GM23248 (cell line): ENCODE measurements around the gene HNRNPA0. TPM values are rescaled to one million over a fixed set of nuclear protein-coding genes. Genes with fewer than 3 reads are reported as not detected.

ENCODE experiments used
- DNase-seq: peaks from one replicate; pipeline ENCODE4 v3.0.0-alpha.2; 2015
- H2AFZ ChIP-seq: fragments of 200-600 bp; sonication (generic); 2 replicates; pipeline ENCODE4 v1.6.1; 2016; ENCODE audit warnings: antibody characterized with exemption
- H3F3A ChIP-seq: fragments of 200-600 bp; sonication (generic); 2 replicates; pipeline ENCODE4 v1.6.1; 2016; ENCODE audit warnings: mild to moderate bottlenecking, antibody characterized with exemption, mixed run types; ENCODE audit not compliant: insufficient read depth
- H3K27ac ChIP-seq: fragments of 200-600 bp; sonication (generic); 2 replicates; pipeline ENCODE4 v1.5.1; 2016; ENCODE audit warnings: mild to moderate bottlenecking
- H3K27me3 ChIP-seq: fragments of 200-600 bp; sonication (generic); replicated peaks from 2 replicates; pipeline ENCODE4 v1.6.1; 2016; ENCODE audit warnings: mild to moderate bottlenecking; ENCODE audit not compliant: insufficient read depth
- H3K36me3 ChIP-seq: fragments of 200-600 bp; sonication (generic); 2 replicates; pipeline ENCODE4 v1.6.1; 2016; ENCODE audit warnings: low read depth, mild to moderate bottlenecking
- H3K4me1 ChIP-seq: fragments of 200-600 bp; sonication (generic); 2 replicates; pipeline ENCODE4 v1.6.1; 2016; ENCODE audit warnings: mild to moderate bottlenecking; ENCODE audit not compliant: insufficient read depth
- H3K4me2 ChIP-seq: fragments of 200-600 bp; sonication (generic); one replicate; pipeline ENCODE4 v1.6.1; 2016; ENCODE audit warnings: mild to moderate bottlenecking; ENCODE audit not compliant: unreplicated experiment
- H3K4me3 ChIP-seq: fragments of 200-600 bp; sonication (generic); 2 replicates; pipeline ENCODE4 v1.5.1; 2016; ENCODE audit warnings: mild to moderate bottlenecking
- H3K79me2 ChIP-seq: fragments of 200-600 bp; sonication (generic); 2 replicates; pipeline ENCODE4 v1.6.1; 2016; ENCODE audit warnings: mild to moderate bottlenecking; ENCODE audit not compliant: insufficient read depth
- H3K9ac ChIP-seq: fragments of 200-600 bp; sonication (generic); 2 replicates; pipeline ENCODE4 v1.6.1; 2016; ENCODE audit warnings: mild to moderate bottlenecking
- H3K9me2 ChIP-seq: fragments of 200-600 bp; sonication (generic); 2 replicates; pipeline ENCODE4 v1.6.1; 2016; ENCODE audit warnings: mixed run types, mild to moderate bottlenecking, moderate library complexity; ENCODE audit not compliant: insufficient read depth
- H3K9me3 ChIP-seq: fragments of 200-600 bp; sonication (generic); one replicate; pipeline ENCODE4 v1.6.1; 2017; ENCODE audit warnings: low read depth
- H4K20me1 ChIP-seq: fragments of 200-600 bp; sonication (generic); 2 replicates; pipeline ENCODE4 v1.6.0; 2016; ENCODE audit not compliant: insufficient read depth
- EZH2 ChIP-seq: fragments of 200-600 bp; sonication (generic); IDR thresholded peaks from 2 replicates; pipeline ENCODE4 v1.6.1; 2018; ENCODE audit warnings: antibody characterized with exemption, mild to moderate bottlenecking; ENCODE audit not compliant: insufficient read depth, poor library complexity, severe bottlenecking
- EZH2phosphoT487 ChIP-seq: fragments of 200-600 bp; sonication (generic); IDR thresholded peaks from 2 replicates; pipeline ENCODE4 v1.6.1; 2018; ENCODE audit warnings: antibody characterized with exemption, moderate library complexity, mild to moderate bottlenecking, low read depth; ENCODE audit not compliant: insufficient read depth
- WGBS, 2 experiments: methylation state at CpG; one replicate each; pipeline ENCODE4 v1.1.6; 2015 to 2017; ENCODE audit warnings: low lambda C conversion rate in 2 of 2, low coverage in 1 of 2; ENCODE audit errors: missing lambda C conversion rate in 2 of 2; 5-methylcytosine and 5-hydroxymethylcytosine counted together
- in situ Hi-C: fragments of 300-500 bp; cut with MboI; formaldehyde crosslinking; loops from 2 replicates; pipeline ENCODE4 v1.15.0; 2020
- polyA plus RNA-seq: library from polyadenylated mRNA; unstranded; fragments of >200 nt; fragmentation: Nextera tagmentation; extraction: Ambion mirVana; gene quantifications from 2 replicates; pipeline ENCODE4 v1.2.1, GENCODE V29; 2016
- total RNA-seq: library from RNA; depleted of rRNA; stranded (reverse); fragments of >200 nt; shearing (Covaris generic); gene quantifications from 2 replicates; pipeline ENCODE4 v1.2.3, GENCODE V29; 2014; rRNA removed

HNRNPA0 gene
- total RNA-seq (12.2 and 15.0 TPM in 2 replicates), polyA plus RNA-seq (5.2 and 5.4 TPM in 2 replicates)

DNA sequence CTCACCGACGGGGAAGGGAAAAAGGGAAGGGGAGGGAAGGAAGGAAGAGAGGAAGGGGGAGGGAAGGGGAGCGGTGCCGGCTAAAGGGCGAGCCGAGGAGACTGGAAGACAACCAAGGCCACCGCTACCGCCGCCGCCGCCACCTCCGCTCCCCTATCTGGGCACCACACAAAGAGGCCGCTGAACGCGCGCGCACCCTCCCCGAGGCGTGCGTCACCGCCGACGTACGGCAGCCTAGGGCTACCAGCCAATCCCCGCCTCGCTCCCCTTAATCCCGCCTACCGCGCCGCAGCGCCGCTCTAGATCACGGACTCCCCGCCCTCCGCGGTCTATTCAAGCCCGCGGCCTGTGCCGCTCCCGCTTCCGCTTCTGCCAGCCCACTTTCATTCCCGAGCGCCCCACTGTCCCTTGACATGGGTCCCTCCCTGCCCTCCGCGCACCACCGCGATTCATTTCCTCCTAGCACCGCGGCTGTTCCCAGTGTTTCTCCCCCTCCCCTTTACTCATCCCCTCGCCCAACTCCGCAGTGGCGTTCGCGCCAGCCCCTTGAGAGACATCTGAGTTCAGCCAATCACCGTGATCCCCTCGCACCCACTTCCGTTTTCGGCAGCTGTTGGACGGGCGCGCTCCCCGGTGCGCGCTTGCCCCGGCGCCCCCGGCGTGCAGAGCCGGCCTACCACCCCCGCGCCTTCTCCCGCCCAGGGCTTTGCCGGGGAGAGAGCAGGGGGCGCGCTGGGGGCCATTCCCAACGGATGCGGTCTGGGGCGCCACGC lies at the start of gene HNRNPA0:
Gene HNRNPA0 (minus strand): TSS at position 176 of the 773 bp plus-strand sequence. CDS start 297 bp downstream, outside the sequence.
- Histone ChIP-seq H3K9me3 (no peaks in the 10 kb centered on the region), H3F3A (peaks cover 15% of the 10 kb centered on the region; the same call in 1 of the 2 replicates), H3K9me2 (no peaks in the 10 kb centered on the region), H3K4me1 (peaks cover 17% of the 10 kb centered on the region), H3K9ac (peak within 1 kb of the TSS; percentile 98), H3K79me2 (peaks cover 47% of the 10 kb centered on the region), H3K27ac (peak within 1 kb of the TSS; percentile 97), H3K4me2 (peak within 1 kb of the TSS; percentile 100), H3K36me3 (no peaks in the 10 kb centered on the region), H4K20me1 (peaks cover 12% of the 10 kb centered on the region; the same call in 1 of the 2 replicates), H2AFZ (peak within 1 kb of the TSS; percentile 93), H3K4me3 (peak within 1 kb of the TSS; percentile 83), H3K27me3 (no peaks in the 10 kb centered on the region)
- 1% methylated on average over 40 to 72 of the region's 79 CpGs for WGBS, 2 experiments
- TF ChIP-seq EZH2: no peak
- no peak for TF ChIP-seq EZH2phosphoT487
- in situ Hi-C loops: no loop called here
- DNase-seq: peak; percentile 99

DNA sequence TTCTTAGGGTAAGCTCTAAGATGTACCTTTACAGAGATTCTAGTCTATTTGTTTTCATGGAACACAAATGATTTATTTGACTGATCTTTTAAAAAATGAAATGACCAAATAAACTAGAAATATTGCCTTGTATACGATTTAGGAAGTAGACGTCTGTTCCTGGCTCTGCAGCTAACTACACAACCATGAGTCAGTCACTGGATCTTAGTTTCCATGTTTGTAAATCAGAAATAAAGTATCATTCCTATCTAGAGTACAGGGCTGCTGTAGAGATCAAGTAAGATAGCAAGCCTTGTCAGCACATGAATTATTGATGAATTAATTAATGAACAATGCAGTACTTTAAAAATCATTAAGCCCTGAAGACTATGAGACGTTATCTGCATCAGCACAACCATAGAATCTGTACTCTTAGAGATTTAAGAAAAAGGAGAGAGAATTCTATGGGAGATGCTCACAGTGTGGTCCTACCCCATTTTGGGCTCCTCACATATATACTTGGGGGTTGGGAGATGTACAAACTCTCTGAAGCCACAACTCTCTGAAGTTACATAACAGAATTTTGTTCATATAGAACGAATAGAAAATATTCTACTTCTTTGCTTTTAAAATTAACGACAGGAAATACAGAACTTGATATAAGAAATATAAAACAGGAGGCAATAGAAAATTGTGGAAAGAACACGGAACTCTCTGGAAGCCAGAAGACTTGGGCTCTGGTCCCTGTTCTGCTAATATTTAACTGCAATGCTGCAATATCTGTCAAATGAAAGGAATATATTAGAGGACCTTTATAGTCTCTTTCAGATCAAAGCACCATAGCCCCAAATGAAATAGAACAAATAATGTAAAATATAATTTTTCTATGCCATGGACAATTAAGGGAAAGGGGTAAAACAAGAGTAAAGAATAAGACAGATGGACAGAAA lies 48.4 kb upstream of the HNRNPA0 start:
- Histone ChIP-seq H3K27me3 (no peaks in the 10 kb centered on the region), H3K9me2 (no peaks in the 10 kb centered on the region), H3K36me3 (no peaks in the 10 kb centered on the region), H3K4me2 (no peak overlapping the region), H3K9me3 (no peaks in the 10 kb centered on the region), H3K9ac (no peak overlapping the region), H3K4me3 (no peak overlapping the region), H2AFZ (no peak overlapping the region), H4K20me1 (no peaks in the 10 kb centered on the region), H3K79me2 (no peaks in the 10 kb centered on the region), H3F3A (no peaks in the 10 kb centered on the region), H3K27ac (no peak overlapping the region), H3K4me1 (no peaks in the 10 kb centered on the region)
- in situ Hi-C loops: no loop called here
- TF ChIP-seq EZH2phosphoT487 (no peak), EZH2 (no peak)
- DNase-seq: no peak
- 66 to 75% methylated on average over 6 of the region's 6 CpGs for WGBS, 2 experiments

GRCh38 chr5:137800700-137801411 lies 46.7 kb upstream of the HNRNPA0 start:
- H3K36me3 ChIP-seq: no peaks in the 10 kb centered on the region
- WGBS, 2 experiments: 37 to 51% methylated on average over 4 of the region's 4 CpGs
- H3F3A ChIP-seq: no peaks in the 10 kb centered on the region
- no peaks in the 10 kb centered on the region for H3K4me1 ChIP-seq
- H3K9me2 ChIP-seq: no peaks in the 10 kb centered on the region
- H3K27me3 ChIP-seq: no peaks in the 10 kb centered on the region
- no peaks in the 10 kb centered on the region for H4K20me1 ChIP-seq
- H2AFZ ChIP-seq: no peak overlapping the region
- no peak for DNase-seq
- H3K4me3 ChIP-seq: no peak overlapping the region
- H3K27ac ChIP-seq: no peak overlapping the region
- H3K4me2 ChIP-seq: no peak overlapping the region
- H3K9me3 ChIP-seq: no peaks in the 10 kb centered on the region
- no peaks in the 10 kb centered on the region for H3K79me2 ChIP-seq
- in situ Hi-C loops: no loop called here
- TF ChIP-seq EZH2 (no peak), EZH2phosphoT487 (no peak)
- H3K9ac ChIP-seq: no peak overlapping the region

DNA sequence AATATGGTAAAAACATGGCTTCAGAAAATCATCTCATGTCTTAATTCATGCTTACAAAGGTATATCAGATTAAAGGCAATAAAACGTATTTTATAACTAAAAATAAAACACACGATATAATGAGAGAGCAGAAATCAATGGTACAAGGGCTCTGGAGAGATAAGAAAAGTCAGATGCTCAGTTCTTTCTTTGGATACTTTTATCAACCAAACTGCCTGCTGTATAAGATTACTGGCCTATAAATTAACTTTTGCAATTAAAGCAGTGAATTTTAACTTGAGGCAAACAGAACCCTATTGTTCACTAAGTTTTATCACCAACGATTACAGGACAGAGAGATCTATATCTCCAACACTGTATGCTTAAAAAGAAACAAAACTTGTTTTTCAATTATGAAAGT lies 42.1 kb upstream of the HNRNPA0 start:
- H3K9ac ChIP-seq: no peak overlapping the region
- H3K79me2 ChIP-seq: no peaks in the 10 kb centered on the region
- H3K4me3 ChIP-seq: no peak overlapping the region
- no peaks in the 10 kb centered on the region for H3F3A ChIP-seq
- in situ Hi-C loops: no loop called here
- H3K27ac ChIP-seq: no peak overlapping the region
- DNase-seq: no peak
- H3K9me3 ChIP-seq: no peaks in the 10 kb centered on the region
- no peaks in the 10 kb centered on the region for H3K9me2 ChIP-seq
- no peaks in the 10 kb centered on the region for H3K4me1 ChIP-seq
- WGBS, 2 experiments: 61 to 64% methylated on average over 3 of the region's 3 CpGs
- no peaks in the 10 kb centered on the region for H4K20me1 ChIP-seq
- TF ChIP-seq EZH2phosphoT487 (no peak), EZH2 (no peak)
- no peak overlapping the region for H3K4me2 ChIP-seq
- H3K27me3 ChIP-seq: no peaks in the 10 kb centered on the region
- H2AFZ ChIP-seq: no peak overlapping the region
- H3K36me3 ChIP-seq: no peaks in the 10 kb centered on the region
